HK-2 (cell line): ENCODE data around the gene CHD2.
"Not testable (repeated sequence)": the region's sequence is repeated elsewhere in the genome, so short reads cannot be mapped to it uniquely, and the experiment has no call there.

Source experiments
- DNase-seq: peaks from one replicate; pipeline ENCODE4 v3.0.0-alpha.2; 2018; ENCODE audit not compliant: unreplicated experiment

CHD2 gene

DNA sequence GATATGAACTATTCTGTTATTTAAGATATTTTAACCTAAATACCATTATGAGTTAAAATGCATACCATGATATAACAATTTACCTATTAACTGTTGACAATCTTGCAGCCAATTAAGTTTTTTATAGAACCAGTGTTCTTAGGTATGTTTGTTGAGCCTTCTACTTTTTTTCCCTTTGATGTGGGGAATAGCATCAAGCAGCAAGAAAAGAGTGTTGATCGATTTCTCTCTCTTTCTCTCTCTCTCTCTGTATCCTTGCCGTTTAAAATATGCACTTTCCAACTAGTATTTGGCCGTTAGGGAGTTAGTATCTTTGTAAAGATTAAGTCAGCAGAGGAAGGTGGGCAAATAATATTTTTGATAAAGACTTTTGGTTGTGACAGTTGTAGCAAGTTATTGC lies 5.9 kb downstream of the CHD2 start:
- no peak for DNase-seq

DNA sequence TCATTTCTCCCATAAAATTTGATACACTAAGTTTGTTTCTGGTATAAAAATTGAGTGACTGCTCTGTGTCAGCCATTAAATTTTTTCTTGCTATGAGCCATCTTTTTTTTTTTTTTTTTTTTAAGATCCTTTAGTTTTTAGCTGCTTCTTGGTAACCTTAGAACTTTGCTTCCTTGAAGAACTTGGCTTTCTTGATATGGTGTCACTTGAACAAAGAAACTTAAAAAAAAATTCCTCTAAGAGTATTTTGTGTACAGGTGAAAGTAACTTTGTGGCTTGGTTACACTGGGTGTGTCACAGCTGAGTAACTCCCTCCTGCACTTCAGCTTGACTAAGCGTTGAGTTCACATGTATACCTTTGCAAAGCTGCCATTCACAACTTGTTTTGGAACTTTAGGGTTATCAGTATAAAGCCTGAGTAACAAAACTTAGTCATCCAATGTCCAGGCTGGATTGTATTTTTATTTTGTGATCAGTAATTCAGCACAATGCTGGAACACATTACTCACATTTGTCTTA lies 6.5 kb downstream of the CHD2 start:
- DNase-seq: no peak

DNA sequence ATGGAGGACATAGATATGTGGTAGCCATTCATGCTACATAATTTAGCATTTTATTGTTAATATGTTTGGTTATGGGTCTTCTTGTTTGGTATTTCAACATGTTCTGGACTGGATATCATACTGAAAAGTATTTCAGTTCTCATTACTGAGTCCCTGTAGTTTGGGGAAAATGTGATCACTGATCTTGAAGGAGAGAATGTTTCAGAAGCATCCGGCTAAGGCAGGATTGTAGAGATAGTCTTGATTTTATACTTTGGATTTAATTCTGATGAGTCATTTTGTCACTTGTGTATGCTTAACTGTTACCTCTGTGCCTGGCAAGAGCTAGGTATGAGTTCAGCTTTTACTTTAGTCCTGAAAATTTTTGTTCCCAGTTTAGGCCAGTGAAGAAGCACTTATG lies 7.1 kb downstream of the CHD2 start:
- no peak for DNase-seq

DNA sequence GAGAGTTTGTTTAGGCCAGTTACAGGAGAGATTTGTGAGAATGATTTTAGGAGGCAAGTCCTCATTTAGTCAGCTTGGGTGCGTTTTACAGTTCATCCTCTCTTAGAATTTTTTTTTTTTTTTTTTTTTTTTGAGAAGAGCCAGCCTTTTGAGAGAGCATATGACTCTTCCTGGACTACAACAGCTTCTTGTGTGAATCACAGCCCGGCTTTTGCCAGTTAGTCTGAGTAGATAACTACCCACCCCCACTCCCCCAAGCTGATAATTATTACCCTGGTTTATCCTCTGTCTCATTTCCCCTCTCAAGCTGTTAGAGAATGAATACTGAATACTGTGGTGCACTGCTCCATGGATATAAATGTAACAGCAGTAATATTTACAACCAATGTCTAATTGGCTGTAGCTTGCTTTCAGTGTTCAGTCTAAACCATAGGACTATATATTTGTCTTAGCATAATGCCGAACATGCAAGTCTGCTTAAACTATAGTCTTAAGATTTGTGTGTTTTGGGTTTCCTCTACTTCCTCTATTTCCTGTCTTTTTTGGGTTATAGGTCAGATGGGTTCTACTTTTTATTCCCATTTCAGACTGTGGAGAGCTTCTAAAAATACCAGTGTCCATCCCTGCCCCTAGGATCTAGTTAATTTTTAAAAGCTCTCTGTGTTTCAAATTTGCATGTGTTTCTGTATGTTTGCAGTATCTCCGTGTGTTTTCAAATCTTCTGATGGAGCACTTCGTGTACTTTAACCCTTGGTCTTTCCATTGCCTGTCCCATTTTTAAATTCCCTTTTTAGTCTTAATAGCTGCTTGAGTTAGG lies 8.0 kb downstream of the CHD2 start:
- peak; percentile 58 for DNase-seq

DNA sequence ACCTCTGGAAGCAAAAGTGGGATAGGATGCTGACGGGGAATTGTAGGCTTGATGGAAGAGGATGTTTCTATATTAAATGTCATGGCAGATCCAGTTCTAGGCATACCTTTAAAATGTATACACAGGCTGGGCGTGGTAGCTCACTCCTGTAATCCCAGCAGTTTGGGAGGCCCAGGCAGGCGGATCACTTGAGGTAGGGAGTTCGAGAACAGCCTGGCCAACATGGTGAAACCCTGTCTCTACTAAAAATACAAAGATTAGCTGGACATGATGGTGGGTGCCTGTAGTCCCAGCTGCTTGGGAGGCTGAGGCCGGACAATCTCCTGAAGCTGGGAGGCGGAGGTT lies 8.6 kb downstream of the CHD2 start:
- no peak for DNase-seq

- DNase-seq: no peak
Measured at GRCh38 chr15:92909136-92909781, 9.1 kb downstream of the CHD2 start.

DNA sequence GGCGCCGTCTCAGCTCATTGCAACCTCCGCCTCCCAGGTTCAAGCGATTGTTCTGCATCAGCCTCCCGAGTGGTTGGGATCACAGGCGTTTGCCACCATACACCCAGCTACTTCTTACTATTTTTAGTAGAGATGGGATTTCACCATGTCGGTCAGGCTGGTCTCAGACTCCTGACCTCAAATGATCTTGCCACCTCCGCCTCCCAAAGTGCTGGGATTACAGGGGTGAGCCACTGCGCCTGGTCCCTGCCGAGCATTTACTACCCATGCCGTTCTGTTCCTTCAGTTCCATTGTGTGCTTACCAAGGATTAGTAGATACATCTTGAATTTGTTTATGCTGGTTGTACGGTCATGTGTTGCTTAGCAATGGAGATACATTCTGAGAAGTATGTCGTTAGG lies 10.3 kb downstream of the CHD2 start:
- DNase-seq: no peak

- DNase-seq: no peak
Measured at GRCh38 chr15:92914103-92914499, 14.0 kb downstream of the CHD2 start.

- DNase-seq: no peak
Measured at GRCh38 chr15:92914768-92915221, 14.7 kb downstream of the CHD2 start.

GRCh38 chr15:92915766-92916435 lies 15.8 kb downstream of the CHD2 start:
- DNase-seq: no peak

GRCh38 chr15:92917598-92918407 lies 17.7 kb downstream of the CHD2 start:
- peak; percentile 83 for DNase-seq

GRCh38 chr15:92918881-92919280 lies 18.8 kb downstream of the CHD2 start:
- not testable (repeated sequence) for DNase-seq

DNA sequence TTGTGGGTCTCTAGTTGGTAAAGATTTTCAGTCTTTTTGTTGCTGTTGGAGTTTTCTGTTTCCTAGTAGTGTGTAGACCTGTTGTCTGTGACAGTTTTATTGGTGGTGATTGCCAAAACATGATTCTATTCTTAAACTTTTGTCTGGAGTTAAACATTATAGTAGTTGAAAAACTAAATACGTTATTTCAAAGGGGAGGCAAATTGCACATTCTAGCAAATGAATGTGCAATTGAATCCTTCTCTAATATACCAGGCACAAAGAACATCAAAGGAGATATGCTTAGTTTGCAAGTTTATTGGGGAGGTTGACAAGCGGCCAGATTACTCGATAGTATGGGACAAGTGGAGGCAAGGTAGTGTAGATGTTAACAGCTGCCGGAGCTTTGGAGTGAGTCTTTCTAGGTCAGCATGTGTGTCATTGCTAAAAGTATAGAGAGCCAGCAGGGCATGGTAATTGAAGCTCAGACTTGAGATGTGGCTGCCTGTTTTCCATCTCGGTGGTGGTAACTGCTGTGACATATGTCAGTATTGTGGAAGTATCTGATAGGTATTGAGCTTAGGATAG lies 20.6 kb downstream of the CHD2 start:
- no peak for DNase-seq

DNA sequence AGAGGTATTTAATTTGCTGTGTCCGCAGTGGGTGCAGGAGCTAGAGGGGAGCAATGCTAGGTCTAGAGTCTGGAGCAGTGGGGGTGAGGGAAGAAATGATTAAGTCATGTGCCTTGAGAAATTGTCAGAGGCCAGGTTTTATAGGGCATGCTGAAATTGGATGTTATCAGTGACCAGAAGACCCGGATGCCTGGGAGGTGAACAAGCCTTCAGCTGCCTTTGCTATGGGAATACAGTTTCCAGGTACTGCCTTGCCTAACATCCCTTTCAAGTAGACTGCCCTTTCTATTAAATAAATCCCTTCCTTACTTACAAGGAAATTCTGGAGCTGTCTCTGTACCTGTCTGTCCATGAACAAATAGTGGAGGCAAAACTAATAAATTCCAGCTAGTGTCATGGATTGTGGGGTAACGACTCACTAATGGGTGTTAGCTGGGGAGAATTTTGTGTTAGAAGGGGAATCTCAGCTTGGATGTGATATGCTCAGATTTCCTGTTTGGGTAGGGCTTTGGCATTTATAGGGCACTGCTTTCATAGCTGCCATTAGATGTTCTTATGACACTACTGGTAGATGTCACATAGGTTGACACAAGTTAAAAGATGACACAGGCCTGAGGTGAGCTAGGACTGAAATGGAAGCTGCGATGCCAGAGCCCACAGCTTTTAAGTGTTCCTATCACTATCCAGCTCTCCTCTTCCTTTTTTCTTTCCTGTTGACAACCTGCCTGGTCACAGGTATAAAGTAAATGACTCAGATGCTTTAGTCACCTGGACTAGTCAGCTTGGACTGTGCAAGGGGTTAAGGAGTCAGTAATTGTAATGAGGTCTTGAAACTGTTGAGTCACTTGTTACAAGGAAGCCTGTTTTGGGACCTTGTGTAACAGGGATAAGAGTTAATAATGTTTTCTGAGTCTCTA lies 21.3 kb downstream of the CHD2 start:
- DNase-seq: no peak

DNA sequence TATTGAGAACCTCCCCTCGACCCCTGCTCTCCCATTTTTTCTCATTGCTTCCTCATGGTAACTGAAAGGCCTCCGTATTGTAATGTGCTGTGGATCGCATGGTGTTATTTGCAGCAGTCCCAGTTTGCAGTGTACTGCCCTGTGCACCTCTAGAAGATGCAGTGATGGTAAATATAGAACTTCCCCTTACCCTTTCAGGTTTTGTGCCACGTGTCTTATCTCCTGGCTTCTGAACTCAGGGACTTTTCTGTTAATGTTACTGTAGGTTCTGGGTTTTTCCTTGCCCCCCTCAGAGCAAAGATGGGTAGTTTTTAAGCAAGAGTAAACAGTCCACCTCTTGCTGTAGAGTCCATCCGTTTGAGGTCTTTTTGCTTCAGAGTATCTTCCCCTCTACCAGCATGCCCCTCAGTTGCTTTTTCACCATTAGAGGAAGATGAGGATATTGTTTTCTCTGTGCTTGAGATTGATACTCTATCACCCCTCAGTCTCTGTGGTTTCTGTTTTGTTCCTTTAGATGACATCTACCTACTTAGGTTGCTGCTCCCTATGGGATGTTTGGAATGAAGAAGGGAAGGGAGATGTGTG lies 22.4 kb downstream of the CHD2 start:
- no peak for DNase-seq

DNA sequence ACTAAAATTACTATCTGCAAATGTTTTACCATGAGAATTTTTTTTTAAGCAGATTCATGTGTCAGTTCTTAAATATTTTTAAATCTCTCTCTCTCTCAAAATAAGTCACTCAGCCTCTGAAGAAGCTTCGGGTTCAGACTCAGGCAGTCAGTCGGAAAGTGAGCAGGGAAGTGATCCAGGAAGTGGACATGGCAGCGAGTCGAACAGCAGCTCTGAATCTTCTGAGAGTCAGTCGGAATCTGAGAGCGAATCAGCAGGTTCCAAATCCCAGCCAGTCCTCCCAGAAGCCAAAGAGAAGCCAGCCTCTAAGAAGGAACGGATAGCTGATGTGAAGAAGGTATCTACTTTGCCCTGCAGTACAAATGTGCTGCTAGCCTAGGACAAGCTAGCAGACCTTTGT lies 24.1 kb downstream of the CHD2 start:
- DNase-seq: no peak

DNA sequence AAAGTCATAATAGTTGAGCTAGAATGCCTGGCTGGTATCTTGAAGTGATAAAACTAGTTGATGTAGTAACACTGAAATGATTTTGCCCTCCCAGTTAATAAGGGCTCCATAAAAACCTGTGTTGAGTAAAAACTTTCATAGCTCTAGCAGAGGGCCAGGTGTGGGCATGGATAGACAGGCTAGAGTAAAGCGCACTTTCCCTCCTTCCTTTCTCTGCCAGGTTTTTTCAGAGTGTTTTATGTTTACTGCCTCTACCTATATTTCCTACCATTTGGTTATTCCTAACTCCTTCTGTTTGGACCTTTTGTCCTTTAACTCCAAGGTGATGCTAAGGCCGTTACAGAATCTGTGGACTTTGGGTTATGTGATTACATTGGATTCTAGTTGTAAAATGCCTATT lies 25.3 kb downstream of the CHD2 start:
- no peak for DNase-seq

DNA sequence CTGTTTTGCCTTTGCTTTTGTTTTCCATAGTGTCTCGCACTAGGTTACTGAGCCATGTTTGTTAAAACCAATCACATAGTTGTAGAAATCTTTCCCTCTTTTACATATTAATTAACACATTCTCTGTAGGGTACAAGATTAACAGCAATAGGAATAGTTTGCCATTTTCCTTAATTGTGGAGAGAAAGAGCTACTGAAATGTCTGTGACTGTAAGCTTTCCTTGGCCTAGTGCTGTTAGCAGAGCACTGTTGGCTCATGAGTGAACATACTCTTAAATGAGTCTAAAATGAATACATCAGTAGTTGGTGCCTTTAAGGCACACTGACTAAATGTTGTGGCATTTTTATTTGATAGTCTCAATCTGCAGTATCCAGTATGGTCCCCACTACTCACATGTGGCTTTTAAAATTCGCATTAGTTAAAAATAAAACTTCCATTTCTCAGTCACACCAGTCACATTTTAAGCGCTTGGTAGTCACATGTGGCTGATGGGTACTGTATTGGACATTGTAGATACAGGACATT lies 28.2 kb downstream of the CHD2 start:
- no peak for DNase-seq

DNA sequence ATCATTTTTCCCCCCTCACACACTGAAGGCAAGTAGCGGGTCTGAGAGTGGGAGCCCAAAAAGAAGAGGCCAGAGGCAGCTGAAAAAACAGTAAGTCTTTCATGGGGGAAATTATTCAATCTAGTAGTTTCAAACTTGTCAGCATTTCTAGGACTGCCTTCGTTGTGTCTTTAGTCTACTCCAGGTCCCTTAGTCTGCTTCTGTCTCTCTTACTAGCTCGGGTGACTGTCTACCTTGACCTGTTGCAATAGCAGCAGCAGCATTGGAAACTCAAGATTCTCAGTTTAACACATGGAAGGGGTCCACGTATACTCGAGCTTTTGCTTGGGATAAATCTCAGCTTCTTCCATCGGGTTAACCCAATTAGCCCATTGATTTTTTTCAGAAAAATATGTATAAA lies 28.9 kb downstream of the CHD2 start:
- DNase-seq: no peak
